Body of pancreas (tissue), 4 donors: ENCODE results near the gene GPC1.

ENCODE experiments used
- POLR2A ChIP-seq, 3 donors: fragments of 450-650 bp; IDR thresholded peaks; one replicate each; pipeline ENCODE4 v1.6.1; 2016; ENCODE audit warnings: antibody characterized with exemption in 3 of 3, mild to moderate bottlenecking in 2 of 3
- TF ChIP-seq, protein P1 (sequence below), 7 experiments: fragments of 450-650 bp in 4 of 7; fragments of 200-600 bp in 3 of 7; sonication (generic) in 3 of 7; IDR thresholded peaks; one replicate each; pipeline ENCODE4 v1.5.1; 2016 to 2019; ENCODE audit warnings: antibody characterized with exemption in 7 of 7

DNA sequence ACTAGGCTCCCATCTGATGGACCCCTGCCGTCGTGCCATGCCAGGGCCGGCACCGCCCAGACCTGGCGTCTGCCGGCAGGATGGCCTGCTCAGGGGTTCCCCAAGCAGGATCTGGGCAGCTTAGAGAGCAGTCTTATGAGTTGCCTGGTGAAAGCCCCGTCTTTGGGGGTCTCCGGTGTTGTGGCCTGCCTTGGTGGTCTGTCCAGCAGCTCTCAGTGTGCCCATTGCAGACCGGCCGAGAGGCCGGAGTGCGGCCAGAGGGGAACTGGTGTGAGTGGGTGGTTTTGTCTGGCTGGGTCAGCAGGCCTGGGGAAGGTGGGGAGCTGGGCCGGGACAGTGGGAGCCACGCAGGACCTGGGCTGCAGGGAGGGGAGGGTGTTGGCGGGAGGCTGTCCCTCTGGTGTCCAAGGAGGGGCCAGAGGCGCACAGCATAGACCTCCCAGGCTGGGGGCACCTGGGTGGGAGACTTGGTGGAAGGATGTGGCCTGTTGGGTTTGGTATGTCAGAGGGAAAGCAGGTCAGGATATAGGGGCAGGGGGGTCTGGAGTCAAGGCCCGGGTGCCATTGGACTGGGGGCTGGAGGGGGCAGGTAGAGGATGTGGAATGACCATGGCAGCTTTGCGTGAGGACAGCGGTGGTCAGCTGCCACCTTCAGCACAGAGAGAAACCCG is 16.5 kb downstream of the GPC1 start:
- TF ChIP-seq, protein P1, sequence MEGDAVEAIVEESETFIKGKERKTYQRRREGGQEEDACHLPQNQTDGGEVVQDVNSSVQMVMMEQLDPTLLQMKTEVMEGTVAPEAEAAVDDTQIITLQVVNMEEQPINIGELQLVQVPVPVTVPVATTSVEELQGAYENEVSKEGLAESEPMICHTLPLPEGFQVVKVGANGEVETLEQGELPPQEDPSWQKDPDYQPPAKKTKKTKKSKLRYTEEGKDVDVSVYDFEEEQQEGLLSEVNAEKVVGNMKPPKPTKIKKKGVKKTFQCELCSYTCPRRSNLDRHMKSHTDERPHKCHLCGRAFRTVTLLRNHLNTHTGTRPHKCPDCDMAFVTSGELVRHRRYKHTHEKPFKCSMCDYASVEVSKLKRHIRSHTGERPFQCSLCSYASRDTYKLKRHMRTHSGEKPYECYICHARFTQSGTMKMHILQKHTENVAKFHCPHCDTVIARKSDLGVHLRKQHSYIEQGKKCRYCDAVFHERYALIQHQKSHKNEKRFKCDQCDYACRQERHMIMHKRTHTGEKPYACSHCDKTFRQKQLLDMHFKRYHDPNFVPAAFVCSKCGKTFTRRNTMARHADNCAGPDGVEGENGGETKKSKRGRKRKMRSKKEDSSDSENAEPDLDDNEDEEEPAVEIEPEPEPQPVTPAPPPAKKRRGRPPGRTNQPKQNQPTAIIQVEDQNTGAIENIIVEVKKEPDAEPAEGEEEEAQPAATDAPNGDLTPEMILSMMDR (IDR thresholded peaks at IDR 0.05), result no peak
- TF ChIP-seq POLR2A (IDR thresholded peaks at IDR 0.05), result no peak
